NT2/D1 (cell line): ENCODE results near the gene EPHA8.

Source experiments
- YY1 ChIP-seq: IDR thresholded peaks from 2 replicates; pipeline ENCODE4 v1.6.1; 2011; ENCODE audit not compliant: insufficient read length, insufficient read depth
- ZNF274 ChIP-seq: IDR thresholded peaks from 2 replicates; pipeline ENCODE4 v1.6.1; 2011; ENCODE audit warnings: mild to moderate bottlenecking, low read depth, low read length

GRCh38 chr1:22530715-22531114, 32.6 kb upstream of the EPHA8 start:
- TF ChIP-seq YY1: no peak
- TF ChIP-seq ZNF274: no peak
